ENCODE measurements around the gene OR6M1.
A peak's percentile ranks its signal among the peaks of the same experiment; 100 is the strongest.

Gene OR6M1

GRCh38 chr11:123775715-123776549 is 30.2 kb downstream of the OR6M1 start:
- Histone ChIP-seq H3K36me3 (ENCODE audit: control insufficient read depth, insufficient read depth, low read length) (no peaks in the 10 kb centered on the region; the same call in 1 of the 2 replicates), H3K9me3 (ENCODE audit: control insufficient read depth, insufficient read depth, low read depth, low read length) (peaks cover 17% of the 10 kb centered on the region; the same call in 1 of the 2 replicates), H3K27ac (ENCODE audit: low read depth, low read length) (peak overlapping the region; percentile 38), H3K9ac (ENCODE audit: low read length) (peak overlapping the region; percentile 22), H3K27me3 (ENCODE audit: control insufficient read depth, insufficient read depth, low read length) (no peaks in the 10 kb centered on the region), H3K4me1 (ENCODE audit: control insufficient read depth, insufficient read depth, low read length) (peaks cover 41% of the 10 kb centered on the region), H3K4me3 (ENCODE audit: low read depth, low read length) (no peak overlapping the region)

DNA sequence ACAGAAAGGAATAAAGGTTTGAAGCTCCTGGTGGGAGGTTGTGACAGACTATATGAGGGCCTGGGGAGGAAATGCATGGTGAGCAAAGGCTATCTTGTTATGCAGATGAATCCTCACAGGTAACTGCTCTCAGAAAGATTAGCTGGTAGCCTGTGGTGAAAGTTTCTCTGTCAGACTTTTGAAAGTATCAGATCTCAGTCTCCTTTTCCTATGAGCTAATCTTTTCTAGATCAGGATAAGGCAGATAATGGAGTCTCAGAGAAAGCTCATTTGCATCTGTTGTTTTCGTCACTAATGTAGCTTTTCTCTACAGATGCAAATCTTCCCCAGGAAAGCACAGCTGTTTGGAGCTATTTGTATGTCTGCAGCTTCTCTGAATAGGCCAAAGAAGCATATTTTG is 30.9 kb downstream of the OR6M1 start:
- H3K9me3 ChIP-seq (ENCODE audit: control insufficient read depth, insufficient read depth, low read depth, low read length) = peaks cover 17% of the 10 kb centered on the region; the same call in 1 of the 2 replicates
- H3K27me3 ChIP-seq (ENCODE audit: control insufficient read depth, insufficient read depth, low read length) = no peaks in the 10 kb centered on the region
- no peak overlapping the region for H3K9ac ChIP-seq (ENCODE audit: low read length)
- H3K27ac ChIP-seq (ENCODE audit: low read depth, low read length) = peak overlapping the region; percentile 38; the same call in 1 of the 2 replicates
- peaks cover 39% of the 10 kb centered on the region for H3K4me1 ChIP-seq (ENCODE audit: control insufficient read depth, insufficient read depth, low read length)
- no peaks in the 10 kb centered on the region; the same call in 1 of the 2 replicates for H3K36me3 ChIP-seq (ENCODE audit: control insufficient read depth, insufficient read depth, low read length)
- H3K4me3 ChIP-seq (ENCODE audit: low read depth, low read length) = no peak overlapping the region

DNA sequence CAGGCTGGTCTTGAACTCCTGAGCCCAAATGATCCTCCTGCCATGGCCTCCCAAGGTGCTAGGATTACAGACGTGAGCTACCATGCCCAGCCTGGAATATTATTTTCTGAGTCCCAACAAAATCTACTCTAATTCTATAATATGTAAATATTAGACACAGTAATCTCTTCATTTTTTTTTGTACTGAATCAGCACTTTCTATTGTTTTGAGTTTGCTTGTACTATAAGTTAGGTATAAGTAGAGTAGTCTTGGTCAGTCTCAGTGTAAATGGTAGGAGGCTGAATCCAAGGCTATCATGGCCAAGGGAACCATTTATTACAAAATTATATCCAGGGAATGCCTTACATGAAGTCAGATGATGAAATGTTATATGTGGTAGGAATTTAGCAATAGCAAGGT is 32.2 kb downstream of the OR6M1 start:
- Histone ChIP-seq H3K27ac (ENCODE audit: low read depth, low read length) (peak overlapping the region; percentile 38), H3K27me3 (ENCODE audit: control insufficient read depth, insufficient read depth, low read length) (no peaks in the 10 kb centered on the region)

GRCh38 chr11:123773026-123773425 is 33.1 kb downstream of the OR6M1 start:
- Histone ChIP-seq H3K9ac (ENCODE audit: low read length) (no peak overlapping the region), H3K27me3 (ENCODE audit: control insufficient read depth, insufficient read depth, low read length) (no peaks in the 10 kb centered on the region), H3K36me3 (ENCODE audit: control insufficient read depth, insufficient read depth, low read length) (no peaks in the 10 kb centered on the region), H3K4me3 (ENCODE audit: low read depth, low read length) (no peak overlapping the region), H3K27ac (ENCODE audit: low read depth, low read length) (0 out of 2 replicates have a peak overlapping the region, but pooled peaks have one; percentile 45), H3K4me1 (ENCODE audit: control insufficient read depth, insufficient read depth, low read length) (peaks cover 39% of the 10 kb centered on the region), H3K9me3 (ENCODE audit: control insufficient read depth, insufficient read depth, low read depth, low read length) (peaks cover 9% of the 10 kb centered on the region; the same call in 1 of the 2 replicates)

More for the DNA sequence above, 32.2 kb downstream of the OR6M1 start:
- no peak overlapping the region for H3K4me3 ChIP-seq (ENCODE audit: low read depth, low read length)
- no peak overlapping the region for H3K9ac ChIP-seq (ENCODE audit: low read length)
- H3K4me1 ChIP-seq (ENCODE audit: control insufficient read depth, insufficient read depth, low read length) = peaks cover 39% of the 10 kb centered on the region
- H3K36me3 ChIP-seq (ENCODE audit: control insufficient read depth, insufficient read depth, low read length) = no peaks in the 10 kb centered on the region
- peaks cover 11% of the 10 kb centered on the region; the same call in 1 of the 2 replicates for H3K9me3 ChIP-seq (ENCODE audit: control insufficient read depth, insufficient read depth, low read depth, low read length)

- Histone ChIP-seq H3K27ac (ENCODE audit: low read depth, low read length) (no peak overlapping the region), H3K27me3 (ENCODE audit: control insufficient read depth, insufficient read depth, low read length) (no peaks in the 10 kb centered on the region), H3K9ac (ENCODE audit: low read length) (no peak overlapping the region), H3K9me3 (ENCODE audit: control insufficient read depth, insufficient read depth, low read depth, low read length) (peaks cover 12% of the 10 kb centered on the region; the same call in 1 of the 2 replicates), H3K4me3 (ENCODE audit: low read depth, low read length) (no peak overlapping the region), H3K4me1 (ENCODE audit: control insufficient read depth, insufficient read depth, low read length) (peaks cover 29% of the 10 kb centered on the region), H3K36me3 (ENCODE audit: control insufficient read depth, insufficient read depth, low read length) (no peaks in the 10 kb centered on the region)
Measured at GRCh38 chr11:123771664-123772063, 34.5 kb downstream of the OR6M1 start.

- no peak overlapping the region for H3K27ac ChIP-seq (ENCODE audit: low read depth, low read length)
- no peaks in the 10 kb centered on the region for H3K27me3 ChIP-seq (ENCODE audit: control insufficient read depth, insufficient read depth, low read length)
- H3K9me3 ChIP-seq (ENCODE audit: control insufficient read depth, insufficient read depth, low read depth, low read length) = peaks cover 12% of the 10 kb centered on the region; the same call in 1 of the 2 replicates
- H3K36me3 ChIP-seq (ENCODE audit: control insufficient read depth, insufficient read depth, low read length) = no peaks in the 10 kb centered on the region
- H3K4me1 ChIP-seq (ENCODE audit: control insufficient read depth, insufficient read depth, low read length) = peaks cover 20% of the 10 kb centered on the region
- H3K4me3 ChIP-seq (ENCODE audit: low read depth, low read length) = no peak overlapping the region
- H3K9ac ChIP-seq (ENCODE audit: low read length) = no peak overlapping the region
Measured at GRCh38 chr11:123770712-123771111, 35.4 kb downstream of the OR6M1 start.

- no peaks in the 10 kb centered on the region for H3K4me1 ChIP-seq (ENCODE audit: control insufficient read depth, insufficient read depth, low read length)
- H3K27ac ChIP-seq (ENCODE audit: low read depth, low read length) = no peak overlapping the region
- H3K36me3 ChIP-seq (ENCODE audit: control insufficient read depth, insufficient read depth, low read length) = no peaks in the 10 kb centered on the region
- no peaks in the 10 kb centered on the region for H3K27me3 ChIP-seq (ENCODE audit: control insufficient read depth, insufficient read depth, low read length)
- H3K9me3 ChIP-seq (ENCODE audit: control insufficient read depth, insufficient read depth, low read depth, low read length) = peaks cover 28% of the 10 kb centered on the region
- no peak overlapping the region for H3K4me3 ChIP-seq (ENCODE audit: low read depth, low read length)
- H3K9ac ChIP-seq (ENCODE audit: low read length) = no peak overlapping the region
Measured at GRCh38 chr11:123765601-123766000, 40.5 kb downstream of the OR6M1 start.

DNA sequence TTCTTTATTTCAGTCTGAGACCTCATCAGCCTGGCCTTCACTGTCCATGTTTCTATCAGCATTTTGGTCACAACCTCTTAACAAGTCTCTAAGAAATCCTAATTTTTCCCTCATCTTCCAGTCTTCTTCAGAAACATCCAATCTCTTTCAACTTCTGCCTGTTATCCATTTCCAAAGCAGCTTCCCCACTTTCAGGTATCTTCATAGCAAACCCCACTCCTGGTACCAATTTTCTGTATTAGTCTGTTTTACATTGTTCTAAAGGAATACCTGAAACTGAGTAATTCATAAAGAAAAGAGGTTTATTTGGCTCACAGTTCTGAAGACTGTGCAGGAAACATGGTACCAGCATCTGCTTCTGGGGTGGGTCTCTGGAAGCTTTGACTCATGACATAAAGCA is 43.7 kb downstream of the OR6M1 start:
- peaks cover 23% of the 10 kb centered on the region for H3K9me3 ChIP-seq (ENCODE audit: control insufficient read depth, insufficient read depth, low read depth, low read length)
- no peaks in the 10 kb centered on the region for H3K27me3 ChIP-seq (ENCODE audit: control insufficient read depth, insufficient read depth, low read length)
- H3K4me1 ChIP-seq (ENCODE audit: control insufficient read depth, insufficient read depth, low read length) = no peaks in the 10 kb centered on the region
- H3K9ac ChIP-seq (ENCODE audit: low read length) = no peak overlapping the region
- H3K4me3 ChIP-seq (ENCODE audit: low read depth, low read length) = no peak overlapping the region
- no peaks in the 10 kb centered on the region for H3K36me3 ChIP-seq (ENCODE audit: control insufficient read depth, insufficient read depth, low read length)
- no peak overlapping the region for H3K27ac ChIP-seq (ENCODE audit: low read depth, low read length)

GRCh38 chr11:123760894-123761293 is 45.3 kb downstream of the OR6M1 start:
- H3K27ac ChIP-seq (ENCODE audit: low read depth, low read length) = no peak overlapping the region

GRCh38 chr11:123757976-123758375 is 48.2 kb downstream of the OR6M1 start:
- H3K27ac ChIP-seq (ENCODE audit: low read depth, low read length) = no peak overlapping the region
- no peaks in the 10 kb centered on the region for H3K36me3 ChIP-seq (ENCODE audit: control insufficient read depth, insufficient read depth, low read length)
- H3K9ac ChIP-seq (ENCODE audit: low read length) = no peak overlapping the region
- no peak overlapping the region for H3K4me3 ChIP-seq (ENCODE audit: low read depth, low read length)
- no peaks in the 10 kb centered on the region for H3K27me3 ChIP-seq (ENCODE audit: control insufficient read depth, insufficient read depth, low read length)
- H3K9me3 ChIP-seq (ENCODE audit: control insufficient read depth, insufficient read depth, low read depth, low read length) = peaks cover 20% of the 10 kb centered on the region
- no peaks in the 10 kb centered on the region for H3K4me1 ChIP-seq (ENCODE audit: control insufficient read depth, insufficient read depth, low read length)

More at GRCh38 chr11:123760894-123761293, 45.3 kb downstream of the OR6M1 start:
- Histone ChIP-seq H3K9ac (ENCODE audit: low read length) (no peak overlapping the region), H3K36me3 (ENCODE audit: control insufficient read depth, insufficient read depth, low read length) (no peaks in the 10 kb centered on the region), H3K4me1 (ENCODE audit: control insufficient read depth, insufficient read depth, low read length) (no peaks in the 10 kb centered on the region), H3K9me3 (ENCODE audit: control insufficient read depth, insufficient read depth, low read depth, low read length) (peaks cover 23% of the 10 kb centered on the region), H3K27me3 (ENCODE audit: control insufficient read depth, insufficient read depth, low read length) (no peaks in the 10 kb centered on the region), H3K4me3 (ENCODE audit: low read depth, low read length) (no peak overlapping the region)

- H3K9ac ChIP-seq (ENCODE audit: low read length) = no peak overlapping the region
- no peak overlapping the region for H3K4me3 ChIP-seq (ENCODE audit: low read depth, low read length)
- H3K4me1 ChIP-seq (ENCODE audit: control insufficient read depth, insufficient read depth, low read length) = no peaks in the 10 kb centered on the region
- no peaks in the 10 kb centered on the region; the same call in 1 of the 2 replicates for H3K9me3 ChIP-seq (ENCODE audit: control insufficient read depth, insufficient read depth, low read depth, low read length)
- H3K27ac ChIP-seq (ENCODE audit: low read depth, low read length) = no peak overlapping the region
- no peaks in the 10 kb centered on the region for H3K36me3 ChIP-seq (ENCODE audit: control insufficient read depth, insufficient read depth, low read length)
- H3K27me3 ChIP-seq (ENCODE audit: control insufficient read depth, insufficient read depth, low read length) = no peaks in the 10 kb centered on the region
Measured at GRCh38 chr11:123755813-123756212, 50.3 kb downstream of the OR6M1 start.

All from HUES6 (cell line).